Large intestine (tissue), 12 donors: ENCODE measurements around the gene NBPF14. TPM values are rescaled to one million over a fixed set of nuclear protein-coding genes. Genes with fewer than 3 reads are reported as not detected.
"Not testable (repeated sequence)": the region's sequence is repeated elsewhere in the genome, so short reads cannot be mapped to it uniquely, and the experiment has no call there.

Experiments used
- DNase-seq, 2 donors: peaks; one replicate each; pipeline versions ENCODE4 v3.0.0 to v3.0.0-alpha.2; 2013
- H3K27ac ChIP-seq: one replicate; pipeline ENCODE4 v1.5.1; 2013; ENCODE audit warnings: low read length
- H3K27me3 ChIP-seq: 2 replicates; pipeline ENCODE4 v1.6.1; 2013; ENCODE audit warnings: low read length; ENCODE audit not compliant: control insufficient read depth, insufficient read depth
- H3K36me3 ChIP-seq: 2 replicates; pipeline ENCODE4 v1.6.1; 2013; ENCODE audit warnings: low read length; ENCODE audit not compliant: control insufficient read depth, insufficient read depth
- H3K4me1 ChIP-seq: one replicate; pipeline ENCODE4 v1.6.1; 2013; ENCODE audit warnings: low read length; ENCODE audit not compliant: control insufficient read depth, insufficient read depth
- H3K4me3 ChIP-seq: one replicate; pipeline ENCODE4 v1.5.1; 2013; ENCODE audit warnings: low read length
- H3K9me3 ChIP-seq: one replicate; pipeline ENCODE4 v1.6.1; 2013; ENCODE audit warnings: mild to moderate bottlenecking, low read depth, low read length, moderate library complexity; ENCODE audit not compliant: control insufficient read depth
- whole genome bisulfite sequencing: methylation state at CpG from one replicate; pipeline ENCODE4 v1.1.5; 2013; ENCODE audit warnings: low lambda C conversion rate; ENCODE audit not compliant: insufficient coverage; 5-methylcytosine and 5-hydroxymethylcytosine counted together
- long read RNA-seq, 11 donors: transcript quantifications; one replicate each; lab custom pipeline, GENCODE V29; 2026
- polyA plus RNA-seq: library from polyadenylated mRNA; unstranded; fragments of 120-200 nt; gene quantifications from one replicate; pipeline ENCODE4 v1.2.1, GENCODE V29; 2013

The NBPF14 gene, protein sequence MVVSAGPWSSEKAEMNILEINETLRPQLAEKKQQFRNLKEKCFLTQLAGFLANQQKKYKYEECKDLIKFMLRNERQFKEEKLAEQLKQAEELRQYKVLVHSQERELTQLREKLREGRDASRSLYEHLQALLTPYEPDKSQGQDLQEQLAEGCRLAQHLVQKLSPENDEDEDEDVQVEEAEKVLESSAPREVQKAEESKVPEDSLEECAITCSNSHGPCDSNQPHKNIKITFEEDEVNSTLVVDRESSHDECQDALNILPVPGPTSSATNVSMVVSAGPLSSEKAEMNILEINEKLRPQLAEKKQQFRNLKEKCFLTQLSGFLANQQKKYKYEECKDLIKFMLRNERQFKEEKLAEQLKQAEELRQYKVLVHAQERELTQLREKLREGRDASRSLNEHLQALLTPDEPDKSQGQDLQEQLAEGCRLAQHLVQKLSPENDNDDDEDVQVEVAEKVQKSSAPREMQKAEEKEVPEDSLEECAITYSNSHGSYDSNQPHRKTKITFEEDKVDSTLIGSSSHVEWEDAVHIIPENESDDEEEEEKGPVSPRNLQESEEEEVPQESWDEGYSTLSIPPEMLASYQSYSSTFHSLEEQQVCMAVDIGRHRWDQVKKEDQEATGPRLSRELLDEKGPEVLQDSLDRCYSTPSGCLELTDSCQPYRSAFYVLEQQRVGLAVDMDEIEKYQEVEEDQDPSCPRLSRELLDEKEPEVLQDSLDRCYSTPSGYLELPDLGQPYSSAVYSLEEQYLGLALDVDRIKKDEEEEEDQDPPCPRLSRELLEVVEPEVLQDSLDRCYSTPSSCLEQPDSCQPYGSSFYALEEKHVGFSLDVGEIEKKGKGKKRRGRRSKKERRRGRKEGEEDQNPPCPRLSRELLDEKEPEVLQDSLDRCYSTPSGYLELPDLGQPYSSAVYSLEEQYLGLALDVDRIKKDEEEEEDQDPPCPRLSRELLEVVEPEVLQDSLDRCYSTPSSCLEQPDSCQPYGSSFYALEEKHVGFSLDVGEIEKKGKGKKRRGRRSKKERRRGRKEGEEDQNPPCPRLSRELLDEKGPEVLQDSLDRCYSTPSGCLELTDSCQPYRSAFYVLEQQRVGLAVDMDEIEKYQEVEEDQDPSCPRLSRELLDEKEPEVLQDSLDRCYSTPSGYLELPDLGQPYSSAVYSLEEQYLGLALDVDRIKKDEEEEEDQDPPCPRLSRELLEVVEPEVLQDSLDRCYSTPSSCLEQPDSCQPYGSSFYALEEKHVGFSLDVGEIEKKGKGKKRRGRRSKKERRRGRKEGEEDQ (N-terminal part only)
- polyA plus RNA-seq: 8.8 TPM
- long read RNA-seq, donor 1: 0 reads
- long read RNA-seq, donor 2: 0 reads
- long read RNA-seq, donor 3: 0 reads
- long read RNA-seq, donor 4: 0 reads
- long read RNA-seq, donor 5: 0 reads
- long read RNA-seq, donor 6: 0 reads
- long read RNA-seq, donor 7: 0 reads
- long read RNA-seq, donor 8, partial matches to known transcripts: 0 of 8 reads
- long read RNA-seq, donor 8, other reads (novel, unspliced or antisense): 8 of 8 reads
- long read RNA-seq, donor 9: 0 reads
- long read RNA-seq, donor 10: 0 reads
- long read RNA-seq, donor 11: 0 reads

DNA sequence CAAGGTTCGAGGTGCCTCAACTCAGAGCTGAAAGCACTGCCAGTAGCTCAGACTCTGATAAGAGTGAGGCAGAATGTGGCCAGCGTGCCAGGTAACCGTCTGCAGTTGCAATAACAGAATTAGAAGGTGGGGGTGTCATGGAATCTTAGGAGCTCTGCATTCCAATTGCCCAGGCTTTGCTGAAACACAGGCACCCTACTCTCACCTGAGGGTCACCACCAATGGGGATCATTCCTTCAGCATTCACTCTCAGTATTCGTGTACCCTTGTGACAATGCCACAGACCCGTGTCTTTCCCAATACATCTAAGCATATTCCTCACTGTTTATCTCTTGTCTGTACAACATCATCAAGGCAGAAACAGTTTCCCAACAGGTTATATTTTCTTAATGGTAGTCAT is at the start of gene NBPF14:
Gene NBPF14, minus strand, starts transcription at position 101 of the 400 bp plus-strand sequence. CDS start 294 bp downstream, outside the sequence.
- not testable (repeated sequence) for H3K36me3 ChIP-seq, H3K4me3 ChIP-seq, DNase-seq, H3K27ac ChIP-seq, H3K9me3 ChIP-seq, H3K4me1 ChIP-seq, H3K27me3 ChIP-seq
- WGBS: no CpG with 5 or more reads among the region's 5 CpGs

DNA sequence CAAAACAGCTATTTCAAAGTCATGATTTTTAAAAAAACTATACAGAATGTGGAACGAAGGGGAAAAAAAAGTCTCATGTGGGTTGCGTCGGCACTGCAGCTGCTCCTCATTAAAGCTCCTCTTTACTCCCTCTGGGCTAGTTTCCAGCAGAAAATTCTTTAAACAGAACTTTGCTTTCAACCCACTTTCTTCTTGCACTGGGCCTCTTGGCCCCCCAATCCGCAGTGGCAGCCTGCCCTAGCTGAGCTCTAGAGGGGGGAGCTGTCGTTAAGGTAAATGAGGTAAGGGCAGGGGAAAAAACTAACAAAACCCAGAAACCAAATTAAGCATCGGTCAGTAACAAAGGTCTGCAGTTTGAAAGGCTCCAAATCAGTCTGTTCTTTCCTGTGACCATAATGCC is 29.6 kb upstream of the NBPF14 start:
- DNase-seq, H3K27ac ChIP-seq, H3K27me3 ChIP-seq, H3K36me3 ChIP-seq, H3K4me1 ChIP-seq, H3K9me3 ChIP-seq, H3K4me3 ChIP-seq: not testable (repeated sequence)
- no CpG with 5 or more reads among the region's 6 CpGs for WGBS

GRCh38 chr1:148618216-148618615 is 22.4 kb upstream of the NBPF14 start:
- not testable (repeated sequence) for H3K4me3 ChIP-seq, H3K27me3 ChIP-seq, DNase-seq, H3K9me3 ChIP-seq, H3K36me3 ChIP-seq, H3K4me1 ChIP-seq, H3K27ac ChIP-seq
- no CpG with 5 or more reads among the region's 1 CpG for WGBS

GRCh38 chr1:148605266-148605665 is 9.5 kb upstream of the NBPF14 start:
- not testable (repeated sequence) for DNase-seq

GRCh38 chr1:148595360-148595759 is 451 bp downstream of the NBPF14 start:
- not testable (repeated sequence) for H3K4me3 ChIP-seq, H3K36me3 ChIP-seq, DNase-seq, H3K9me3 ChIP-seq, H3K27ac ChIP-seq, H3K27me3 ChIP-seq, H3K4me1 ChIP-seq
- no CpG with 5 or more reads among the region's 5 CpGs for WGBS

More at GRCh38 chr1:148605266-148605665, 9.5 kb upstream of the NBPF14 start:
- not testable (repeated sequence) for H3K27ac ChIP-seq, H3K27me3 ChIP-seq, H3K4me3 ChIP-seq, H3K9me3 ChIP-seq, H3K36me3 ChIP-seq, H3K4me1 ChIP-seq
- no CpG with 5 or more reads among the region's 2 CpGs for WGBS

- not testable (repeated sequence) for H3K4me1 ChIP-seq, H3K4me3 ChIP-seq, H3K9me3 ChIP-seq, DNase-seq, H3K27me3 ChIP-seq, H3K36me3 ChIP-seq, H3K27ac ChIP-seq
- no CpG with 5 or more reads among the region's 5 CpGs for WGBS
Observed at GRCh38 chr1:148591098-148591497, 4.7 kb downstream of the NBPF14 start.

GRCh38 chr1:148532158-148532557 is 63.7 kb downstream of the NBPF14 start:
- not testable (repeated sequence) for H3K4me3 ChIP-seq, H3K27me3 ChIP-seq, DNase-seq, H3K9me3 ChIP-seq, H3K27ac ChIP-seq, H3K4me1 ChIP-seq, H3K36me3 ChIP-seq
- WGBS: no CpG with 5 or more reads among the region's 4 CpGs

- peak overlapping the region; percentile 13 for H3K4me3 ChIP-seq
- not testable (repeated sequence) for H3K4me1 ChIP-seq, H3K9me3 ChIP-seq, H3K27ac ChIP-seq, H3K27me3 ChIP-seq, H3K36me3 ChIP-seq
- peak in 1 of 2 donors; percentile 5 for DNase-seq
- WGBS: no CpG with 5 or more reads among the region's 25 CpGs
Observed at GRCh38 chr1:148529101-148529567, 66.7 kb downstream of the NBPF14 start.

DNA sequence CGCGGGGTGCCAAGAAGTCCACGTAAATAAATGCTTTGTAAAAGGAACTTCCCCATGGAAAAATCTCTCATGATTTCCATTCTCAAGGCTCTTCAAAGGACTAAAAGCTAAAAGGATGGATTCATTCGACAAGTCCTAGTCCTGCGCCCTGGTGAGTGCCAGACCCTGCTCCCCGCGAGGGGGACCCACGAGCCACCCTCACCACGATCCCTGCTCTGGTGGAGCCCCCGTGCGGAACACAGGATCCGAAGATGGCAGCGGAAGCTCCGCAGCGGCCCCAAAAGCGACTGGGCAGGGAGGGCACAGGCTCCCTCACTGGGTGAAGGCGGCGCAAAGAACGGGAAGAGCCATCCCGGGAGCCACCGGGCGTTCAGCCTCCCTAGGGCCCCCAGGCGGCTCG is 67.2 kb downstream of the NBPF14 start:
- H3K27ac ChIP-seq, H3K4me1 ChIP-seq, H3K36me3 ChIP-seq, H3K27me3 ChIP-seq, DNase-seq, H3K9me3 ChIP-seq, H3K4me3 ChIP-seq: not testable (repeated sequence)
- no CpG with 5 or more reads among the region's 24 CpGs for WGBS
